Measurements from ENCODE around the gene TP53AIP1. TPM values are rescaled to one million over a fixed set of nuclear protein-coding genes. Genes with fewer than 3 reads are reported as not detected.
A peak's percentile ranks its signal among the peaks of the same experiment; 100 is the strongest.

Gene TP53AIP1
- 1 to 10 TPM in 2 of 3 donors, under 1 TPM in 1; 0.90 to 1.4 (median 1.1) TPM for polyA plus RNA-seq (ENCODE audit: insufficient read length in 3 of 3)
- long read RNA-seq, donor 1: 0 reads
- long read RNA-seq, donor 2: 0 reads
- long read RNA-seq, donor 3: 0 reads
- long read RNA-seq, donor 4: 0 reads
- long read RNA-seq, donor 5: 0 reads
- long read RNA-seq, donor 6: 0 reads
- long read RNA-seq, donor 7: 0 reads
- long read RNA-seq, donor 8, partial matches to known transcripts: 0 of 1 reads
- long read RNA-seq, donor 8, other reads (novel, unspliced or antisense): 0 of 1 reads
- long read RNA-seq, donor 9: 0 reads
- long read RNA-seq, donor 10: 0 reads
- long read RNA-seq, donor 11: 0 reads
- long read RNA-seq, donor 12: 0 reads
- long read RNA-seq, donor 13: 0 reads
- long read RNA-seq, donor 14: 0 reads
- long read RNA-seq, donor 15: 0 reads
- long read RNA-seq, donor 16, partial matches to known transcripts: 0 of 1 reads
- long read RNA-seq, donor 16, other reads (novel, unspliced or antisense): 0 of 1 reads

GRCh38 chr11:128942817-128943427, at the start of gene TP53AIP1:
TSS of gene TP53AIP1 (minus strand) at chr11:128942871. CDS start at chr11:128937818, 5,053 bp downstream.
- DNase-seq (ENCODE audit: extremely low read depth in 1 of 11, low read depth in 9 of 11, low spot score in 4 of 11): no peak

GRCh38 chr11:128988242-128988970, 45.7 kb upstream of the TP53AIP1 start:
- DNase-seq (ENCODE audit: extremely low read depth in 1 of 11, low read depth in 9 of 11, low spot score in 4 of 11): no peak

- DNase-seq (ENCODE audit: extremely low read depth in 1 of 11, low read depth in 9 of 11, low spot score in 4 of 11): no peak
Observed at GRCh38 chr11:128985880-128986279, 43.2 kb upstream of the TP53AIP1 start.

GRCh38 chr11:128983023-128983422, 40.4 kb upstream of the TP53AIP1 start:
- no peak for DNase-seq (ENCODE audit: extremely low read depth in 1 of 11, low read depth in 9 of 11, low spot score in 4 of 11)

GRCh38 chr11:128981254-128981653, 38.6 kb upstream of the TP53AIP1 start:
- no peak for DNase-seq (ENCODE audit: extremely low read depth in 1 of 11, low read depth in 9 of 11, low spot score in 4 of 11)

- no peak for DNase-seq (ENCODE audit: extremely low read depth in 1 of 11, low read depth in 9 of 11, low spot score in 4 of 11)
Observed at GRCh38 chr11:128970598-128971190, 28.0 kb upstream of the TP53AIP1 start.

- no peak for DNase-seq (ENCODE audit: extremely low read depth in 1 of 11, low read depth in 9 of 11, low spot score in 4 of 11)
Observed at GRCh38 chr11:128968916-128969315, 26.2 kb upstream of the TP53AIP1 start.

- no peak for DNase-seq (ENCODE audit: extremely low read depth in 1 of 11, low read depth in 9 of 11, low spot score in 4 of 11)
Observed at GRCh38 chr11:128967578-128967977, 24.9 kb upstream of the TP53AIP1 start.

- no peak for DNase-seq (ENCODE audit: extremely low read depth in 1 of 11, low read depth in 9 of 11, low spot score in 4 of 11)
Observed at GRCh38 chr11:128965485-128965884, 22.8 kb upstream of the TP53AIP1 start.

- DNase-seq (ENCODE audit: extremely low read depth in 1 of 11, low read depth in 9 of 11, low spot score in 4 of 11): no peak
Observed at GRCh38 chr11:128964463-128964930, 21.8 kb upstream of the TP53AIP1 start.

GRCh38 chr11:128963744-128964325, 21.2 kb upstream of the TP53AIP1 start:
- DNase-seq (ENCODE audit: extremely low read depth in 1 of 11, low read depth in 9 of 11, low spot score in 4 of 11): no peak

- no peak for DNase-seq (ENCODE audit: extremely low read depth in 1 of 11, low read depth in 9 of 11, low spot score in 4 of 11)
Observed at GRCh38 chr11:128962896-128963295, 20.2 kb upstream of the TP53AIP1 start.

- no peak for DNase-seq (ENCODE audit: extremely low read depth in 1 of 11, low read depth in 9 of 11, low spot score in 4 of 11)
Observed at GRCh38 chr11:128961645-128962044, 19.0 kb upstream of the TP53AIP1 start.

GRCh38 chr11:128957202-128957482, 14.5 kb upstream of the TP53AIP1 start:
- no peak for DNase-seq (ENCODE audit: extremely low read depth in 1 of 11, low read depth in 9 of 11, low spot score in 4 of 11)

GRCh38 chr11:128956401-128957201, 13.9 kb upstream of the TP53AIP1 start:
- DNase-seq (ENCODE audit: extremely low read depth in 1 of 11, low read depth in 9 of 11, low spot score in 4 of 11): peak; percentile 58 to 83 (median 67)

- DNase-seq (ENCODE audit: extremely low read depth in 1 of 11, low read depth in 9 of 11, low spot score in 4 of 11): no peak
Observed at GRCh38 chr11:128955636-128956035, 13.0 kb upstream of the TP53AIP1 start.

GRCh38 chr11:128953151-128953550, 10.5 kb upstream of the TP53AIP1 start:
- no peak for DNase-seq (ENCODE audit: extremely low read depth in 1 of 11, low read depth in 9 of 11, low spot score in 4 of 11)

GRCh38 chr11:128949791-128950454, 7.3 kb upstream of the TP53AIP1 start:
- DNase-seq (ENCODE audit: extremely low read depth in 1 of 11, low read depth in 9 of 11, low spot score in 4 of 11): no peak
